Measurements from ENCODE around the gene TP53AIP1. TPM values are rescaled to one million over a fixed set of nuclear protein-coding genes. Genes with fewer than 3 reads are reported as not detected.

Gene TP53AIP1
- total RNA-seq, 1 donor from 2014 or later = not detected

DNA sequence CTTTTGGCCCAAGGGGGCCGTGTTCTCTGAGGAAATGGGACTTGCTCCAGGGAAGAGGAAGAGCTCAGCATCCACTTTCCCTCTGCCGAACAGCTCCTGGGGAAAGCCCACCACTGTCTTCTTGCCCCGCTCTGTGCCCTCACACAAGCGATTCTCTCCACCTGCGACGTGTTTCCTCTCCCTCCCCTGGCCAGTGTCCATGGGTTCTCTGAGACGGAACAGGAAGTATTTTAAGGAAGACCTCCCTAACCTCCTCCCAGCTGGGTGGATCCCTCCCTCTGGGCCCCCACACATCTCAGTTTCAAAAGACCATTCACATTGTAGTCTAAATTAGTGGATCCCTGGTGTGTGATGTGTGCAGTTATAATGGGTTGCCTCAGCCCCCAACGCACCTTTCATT is 1.6 kb downstream of the TP53AIP1 start:
- Histone ChIP-seq H3K9ac (no peak overlapping the region), H3K36me3 (no peaks in the 10 kb centered on the region), H3K27me3 (no peaks in the 10 kb centered on the region), H3K79me2 (ENCODE audit: low read depth) (no peaks in the 10 kb centered on the region), H3K27ac (no peak overlapping the region), H3F3A (ENCODE audit: low read depth) (no peaks in the 10 kb centered on the region), H3K4me1 (peaks cover 15% of the 10 kb centered on the region), H3K4me3 (no peak overlapping the region), H2AFZ (replicated peaks) (no peak overlapping the region), H3K4me2 (no peak overlapping the region), H3K9me3 (ENCODE audit: low read depth) (no peaks in the 10 kb centered on the region), H4K20me1 (ENCODE audit: low read depth) (no peaks in the 10 kb centered on the region)
- Mint-ChIP-seq H3K36me3 (no peaks in the 10 kb centered on the region), H3K27me3 (ENCODE audit: insufficient read depth, low read depth) (peaks cover 13% of the 10 kb centered on the region), H3K9me3 (no peaks in the 10 kb centered on the region), H3K4me3 (no peak overlapping the region), H3K27ac (no peak overlapping the region), H3K4me1 (peaks cover 41% of the 10 kb centered on the region)
- no peak for DNase-seq (ENCODE audit: low spot score)
- TF ChIP-seq, protein P1, sequence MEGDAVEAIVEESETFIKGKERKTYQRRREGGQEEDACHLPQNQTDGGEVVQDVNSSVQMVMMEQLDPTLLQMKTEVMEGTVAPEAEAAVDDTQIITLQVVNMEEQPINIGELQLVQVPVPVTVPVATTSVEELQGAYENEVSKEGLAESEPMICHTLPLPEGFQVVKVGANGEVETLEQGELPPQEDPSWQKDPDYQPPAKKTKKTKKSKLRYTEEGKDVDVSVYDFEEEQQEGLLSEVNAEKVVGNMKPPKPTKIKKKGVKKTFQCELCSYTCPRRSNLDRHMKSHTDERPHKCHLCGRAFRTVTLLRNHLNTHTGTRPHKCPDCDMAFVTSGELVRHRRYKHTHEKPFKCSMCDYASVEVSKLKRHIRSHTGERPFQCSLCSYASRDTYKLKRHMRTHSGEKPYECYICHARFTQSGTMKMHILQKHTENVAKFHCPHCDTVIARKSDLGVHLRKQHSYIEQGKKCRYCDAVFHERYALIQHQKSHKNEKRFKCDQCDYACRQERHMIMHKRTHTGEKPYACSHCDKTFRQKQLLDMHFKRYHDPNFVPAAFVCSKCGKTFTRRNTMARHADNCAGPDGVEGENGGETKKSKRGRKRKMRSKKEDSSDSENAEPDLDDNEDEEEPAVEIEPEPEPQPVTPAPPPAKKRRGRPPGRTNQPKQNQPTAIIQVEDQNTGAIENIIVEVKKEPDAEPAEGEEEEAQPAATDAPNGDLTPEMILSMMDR (IDR thresholded peaks at IDR 0.05) = no peak
- TF ChIP-seq EZH2 (IDR thresholded peaks at IDR 0.05) (no peak), EZH2phosphoT487 (IDR thresholded peaks at IDR 0.05) (no peak)

DNA sequence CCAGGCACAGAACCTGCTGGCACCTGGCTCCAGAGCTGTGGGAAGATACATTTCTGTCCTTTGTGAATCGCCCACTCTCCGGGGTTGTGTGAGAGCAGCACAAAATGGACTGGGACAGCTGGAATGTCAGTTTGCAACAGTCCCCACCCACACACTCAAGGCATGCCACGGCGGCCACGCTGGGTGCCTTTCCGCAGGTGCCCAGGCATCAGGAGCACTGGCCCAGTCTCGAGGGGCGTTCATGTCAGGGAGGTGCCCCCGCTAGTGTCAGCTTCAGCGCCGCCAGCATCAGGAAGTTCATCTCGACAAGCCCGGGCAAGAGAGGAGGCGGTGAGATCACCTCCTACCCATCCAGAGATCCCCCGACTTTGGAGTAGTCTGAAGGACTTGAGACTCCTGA is 2.1 kb downstream of the TP53AIP1 start:
- no peak for TF ChIP-seq EZH2phosphoT487 (IDR thresholded peaks at IDR 0.05)
- no peak for TF ChIP-seq EZH2 (IDR thresholded peaks at IDR 0.05)
- TF ChIP-seq, protein P1 (IDR thresholded peaks at IDR 0.05) = no peak
- Histone ChIP-seq H4K20me1 (ENCODE audit: low read depth) (no peaks in the 10 kb centered on the region), H3K79me2 (ENCODE audit: low read depth) (no peaks in the 10 kb centered on the region), H3F3A (ENCODE audit: low read depth) (no peaks in the 10 kb centered on the region), H3K4me3 (no peak overlapping the region), H3K27me3 (no peaks in the 10 kb centered on the region), H3K27ac (no peak overlapping the region), H3K9me3 (ENCODE audit: low read depth) (no peaks in the 10 kb centered on the region), H3K36me3 (no peaks in the 10 kb centered on the region), H2AFZ (replicated peaks) (no peak overlapping the region), H3K4me1 (peaks cover 15% of the 10 kb centered on the region), H3K4me2 (no peak overlapping the region), H3K9ac (no peak overlapping the region)
- Mint-ChIP-seq H3K9me3 (no peaks in the 10 kb centered on the region), H3K4me1 (peaks cover 42% of the 10 kb centered on the region), H3K4me3 (no peak overlapping the region), H3K27ac (no peak overlapping the region), H3K27me3 (ENCODE audit: insufficient read depth, low read depth) (peaks cover 13% of the 10 kb centered on the region), H3K36me3 (no peaks in the 10 kb centered on the region)
- DNase-seq (ENCODE audit: low spot score) = no peak

DNA sequence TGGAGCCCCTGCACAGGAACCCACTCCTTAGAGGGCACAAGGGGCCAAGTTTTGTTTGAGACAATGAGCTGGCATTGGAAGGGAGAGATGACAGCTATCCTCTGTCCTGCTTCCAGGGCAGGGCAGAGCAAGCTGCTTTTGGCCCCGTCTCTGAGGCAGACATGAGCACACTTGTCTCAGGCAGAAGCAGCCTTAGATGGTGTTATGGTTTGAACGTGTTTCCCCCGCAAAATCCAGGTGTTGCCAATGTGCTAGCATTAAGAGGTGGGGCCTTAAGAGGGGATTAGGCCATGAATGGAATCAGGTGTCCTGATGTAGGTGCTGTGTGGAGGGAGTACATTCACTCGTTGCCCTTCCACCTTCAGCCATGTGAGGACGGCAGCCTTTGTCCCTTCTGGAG is 2.5 kb downstream of the TP53AIP1 start:
- Histone ChIP-seq H3K27ac (no peak overlapping the region), H2AFZ (replicated peaks) (no peak overlapping the region), H3K4me3 (no peak overlapping the region), H3K27me3 (no peaks in the 10 kb centered on the region), H3K9me3 (ENCODE audit: low read depth) (no peaks in the 10 kb centered on the region), H3K4me1 (peaks cover 15% of the 10 kb centered on the region), H3K9ac (no peak overlapping the region), H3K36me3 (no peaks in the 10 kb centered on the region), H4K20me1 (ENCODE audit: low read depth) (no peaks in the 10 kb centered on the region), H3K4me2 (no peak overlapping the region), H3F3A (ENCODE audit: low read depth) (no peaks in the 10 kb centered on the region), H3K79me2 (ENCODE audit: low read depth) (no peaks in the 10 kb centered on the region)
- TF ChIP-seq EZH2phosphoT487 (IDR thresholded peaks at IDR 0.05) = no peak
- TF ChIP-seq EZH2 (IDR thresholded peaks at IDR 0.05) = no peak
- TF ChIP-seq, protein P1 (IDR thresholded peaks at IDR 0.05) = no peak
- Mint-ChIP-seq H3K4me1 (peaks cover 46% of the 10 kb centered on the region), H3K9me3 (no peaks in the 10 kb centered on the region), H3K27ac (no peak overlapping the region), H3K27me3 (ENCODE audit: insufficient read depth, low read depth) (peaks cover 13% of the 10 kb centered on the region), H3K4me3 (no peak overlapping the region), H3K36me3 (no peaks in the 10 kb centered on the region)
- no peak for DNase-seq (ENCODE audit: low spot score)
